ENCODE results near the gene DUSP15.
A peak's percentile ranks its signal among the peaks of the same experiment; 100 is the strongest.

Gene DUSP15

DNA sequence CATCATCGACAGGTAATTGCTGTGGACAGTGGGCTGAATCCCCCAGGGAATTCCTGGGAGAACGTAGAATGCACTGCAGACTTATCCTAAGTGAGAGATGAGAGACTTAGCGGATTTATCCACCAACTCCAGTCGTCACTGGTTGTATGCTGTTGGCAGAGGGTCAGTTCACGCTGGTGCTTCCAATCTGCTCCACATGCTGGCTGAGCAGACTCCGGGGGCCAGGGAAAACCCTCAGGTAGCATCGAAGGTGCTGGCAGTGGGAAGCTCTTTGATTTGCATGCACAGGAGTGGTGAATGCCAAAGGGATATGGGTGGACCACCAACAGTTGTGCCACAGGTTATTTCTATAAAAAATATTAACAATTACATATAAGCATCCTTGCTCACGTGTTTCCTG lies 20.3 kb upstream of the DUSP15 start:
- ATAC-seq: no peak

DNA sequence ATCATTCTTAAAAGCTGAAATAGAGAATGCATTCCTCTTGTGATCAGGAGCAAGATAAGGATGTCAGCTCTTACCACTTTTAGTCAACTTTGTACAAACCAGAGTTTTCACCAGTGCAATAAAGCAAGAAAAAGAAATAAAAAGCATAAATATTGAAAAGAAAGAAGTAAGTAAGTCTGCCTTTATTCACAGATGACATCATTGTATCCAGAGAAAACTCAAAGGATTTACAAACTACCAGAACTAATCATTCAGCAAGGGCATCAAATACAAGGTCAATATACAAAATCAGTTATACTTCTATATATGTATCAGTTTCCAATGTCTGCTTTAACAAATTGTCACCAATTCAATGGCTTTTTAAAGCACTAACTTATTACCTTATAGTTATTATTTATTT lies 13.5 kb upstream of the DUSP15 start:
- ATAC-seq: no peak

DNA sequence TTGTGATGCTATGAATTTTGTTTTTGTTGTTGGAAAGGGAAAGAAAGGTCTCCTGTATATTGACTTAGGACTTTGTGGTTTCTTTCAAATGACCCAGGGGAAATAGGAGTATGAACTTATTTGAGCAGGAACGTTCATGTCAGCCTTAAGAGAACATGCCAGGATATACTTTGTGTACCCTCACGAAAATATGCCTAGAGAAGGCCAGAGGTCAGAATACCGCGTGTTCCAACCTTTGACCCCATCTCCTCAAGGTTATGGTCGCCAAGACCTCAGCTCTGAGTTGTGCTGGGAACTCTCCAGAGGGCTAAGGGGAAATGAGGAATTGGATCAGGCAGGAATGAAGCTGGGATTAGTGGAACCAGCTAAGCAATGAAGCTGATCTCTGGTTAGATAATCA lies 11.6 kb upstream of the DUSP15 start:
- no peak for ATAC-seq

DNA sequence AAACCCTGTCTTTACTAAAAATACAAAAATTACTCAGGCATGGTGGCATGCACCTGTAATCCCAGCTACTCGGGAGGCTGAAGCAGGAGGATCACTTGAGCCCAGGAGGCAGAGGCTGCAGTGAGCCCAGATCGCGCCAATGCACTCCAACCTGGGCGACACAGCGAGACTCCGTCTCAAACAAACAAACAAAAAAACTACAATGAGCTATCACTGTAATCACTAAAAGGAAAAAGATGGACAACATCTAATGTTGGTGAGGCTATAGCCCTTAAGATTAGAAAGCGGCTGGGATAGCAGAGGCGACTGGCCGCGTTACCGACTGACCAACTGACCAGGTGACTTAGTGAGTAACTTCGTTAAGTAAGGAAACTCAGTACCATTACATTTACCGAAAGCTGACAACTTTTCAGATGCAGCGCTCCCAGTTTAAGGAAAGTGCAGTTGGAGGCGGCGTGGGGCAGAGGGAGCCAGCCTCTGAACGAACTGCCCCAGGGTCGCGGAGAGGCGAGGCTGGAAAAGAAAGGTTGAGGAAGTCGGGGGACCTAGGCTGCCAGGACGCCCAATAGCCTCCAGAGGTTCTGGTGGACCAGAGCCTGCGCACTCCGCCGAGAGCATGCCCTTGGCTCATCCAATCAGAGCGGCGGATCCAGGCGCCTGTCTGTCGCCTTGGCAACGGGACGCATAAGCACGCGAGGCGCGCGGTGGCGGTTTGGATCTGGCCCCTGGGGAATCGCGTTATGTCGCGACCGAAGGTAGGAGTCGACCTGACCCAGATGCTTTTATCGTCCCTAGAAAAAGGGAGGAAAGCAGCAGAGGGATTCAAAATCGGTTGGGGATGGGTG lies 9.0 kb upstream of the DUSP15 start:
- ATAC-seq: peak; percentile 88 to 94

DNA sequence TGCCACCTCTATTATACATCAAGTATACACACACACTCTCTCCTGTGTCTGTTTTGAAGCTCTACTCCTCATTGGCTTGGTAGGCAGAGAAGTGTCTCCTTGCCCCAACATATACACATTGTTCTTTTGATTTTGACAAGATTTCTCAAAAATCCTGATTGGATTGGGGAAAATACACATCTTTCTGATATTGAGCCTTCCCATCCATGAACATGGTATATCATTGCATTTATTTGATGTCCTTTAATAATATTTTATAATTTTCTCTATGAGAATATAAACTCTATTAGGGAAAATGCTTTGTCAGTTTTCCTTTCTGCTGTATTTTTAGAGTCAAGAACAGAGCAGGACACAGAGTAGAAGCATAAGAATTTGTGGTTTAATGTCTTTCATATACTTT lies 7.4 kb upstream of the DUSP15 start:
- ATAC-seq: no peak

DNA sequence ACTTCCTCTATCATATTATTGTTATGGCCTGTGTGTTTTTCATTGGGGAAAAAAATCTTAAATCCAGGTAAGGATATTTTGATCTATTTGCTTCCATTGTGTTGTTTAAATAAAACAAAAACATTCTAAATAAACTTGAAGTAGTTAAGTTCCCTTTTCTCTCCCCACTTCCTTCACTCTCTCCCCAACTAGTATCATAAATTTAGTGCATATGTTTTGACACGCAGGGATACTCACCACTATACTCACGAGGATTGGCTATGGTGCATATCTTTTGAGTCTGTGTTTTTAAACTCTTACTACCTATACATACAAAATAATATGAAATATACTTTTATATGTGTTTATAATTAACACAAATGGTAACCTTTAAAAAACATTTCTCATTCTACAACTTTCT lies 5.3 kb upstream of the DUSP15 start:
- no peak for ATAC-seq

DNA sequence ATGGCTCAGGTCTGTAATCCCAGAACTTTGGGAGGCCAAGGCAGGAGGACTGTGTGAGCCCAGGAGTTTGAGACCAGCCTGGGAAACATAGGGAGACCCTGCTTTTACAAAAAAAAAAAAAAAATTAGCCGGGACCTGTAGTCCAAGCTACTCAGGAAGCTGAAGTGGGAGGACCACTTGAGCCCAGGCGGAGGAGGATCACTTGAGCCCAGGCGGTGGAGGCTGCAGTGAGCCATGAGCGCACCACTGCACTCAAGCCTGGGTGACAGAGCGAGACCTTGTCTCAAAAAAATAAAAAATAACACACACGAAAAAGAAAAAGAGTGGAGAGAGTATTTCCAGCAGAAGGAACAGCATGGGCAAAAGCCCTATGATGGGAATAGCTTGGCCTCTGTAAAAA lies 2.1 kb upstream of the DUSP15 start:
- ATAC-seq: no peak

DNA sequence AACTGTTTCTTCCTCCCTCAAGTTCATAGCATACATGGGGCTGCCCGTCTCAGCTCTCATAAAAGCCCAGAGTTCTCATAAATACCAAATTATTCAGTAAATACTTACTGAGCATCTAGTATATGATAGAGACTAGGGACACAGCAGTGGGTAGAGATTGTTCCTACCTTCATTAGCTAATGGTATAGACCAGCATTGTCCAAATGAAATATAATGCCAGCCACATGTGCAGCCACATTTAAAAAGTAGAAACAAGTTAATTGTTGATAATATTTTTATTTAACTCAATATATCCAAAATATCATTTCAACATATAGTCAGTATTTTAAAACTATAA lies 1.3 kb upstream of the DUSP15 start:
- no peak for ATAC-seq

DNA sequence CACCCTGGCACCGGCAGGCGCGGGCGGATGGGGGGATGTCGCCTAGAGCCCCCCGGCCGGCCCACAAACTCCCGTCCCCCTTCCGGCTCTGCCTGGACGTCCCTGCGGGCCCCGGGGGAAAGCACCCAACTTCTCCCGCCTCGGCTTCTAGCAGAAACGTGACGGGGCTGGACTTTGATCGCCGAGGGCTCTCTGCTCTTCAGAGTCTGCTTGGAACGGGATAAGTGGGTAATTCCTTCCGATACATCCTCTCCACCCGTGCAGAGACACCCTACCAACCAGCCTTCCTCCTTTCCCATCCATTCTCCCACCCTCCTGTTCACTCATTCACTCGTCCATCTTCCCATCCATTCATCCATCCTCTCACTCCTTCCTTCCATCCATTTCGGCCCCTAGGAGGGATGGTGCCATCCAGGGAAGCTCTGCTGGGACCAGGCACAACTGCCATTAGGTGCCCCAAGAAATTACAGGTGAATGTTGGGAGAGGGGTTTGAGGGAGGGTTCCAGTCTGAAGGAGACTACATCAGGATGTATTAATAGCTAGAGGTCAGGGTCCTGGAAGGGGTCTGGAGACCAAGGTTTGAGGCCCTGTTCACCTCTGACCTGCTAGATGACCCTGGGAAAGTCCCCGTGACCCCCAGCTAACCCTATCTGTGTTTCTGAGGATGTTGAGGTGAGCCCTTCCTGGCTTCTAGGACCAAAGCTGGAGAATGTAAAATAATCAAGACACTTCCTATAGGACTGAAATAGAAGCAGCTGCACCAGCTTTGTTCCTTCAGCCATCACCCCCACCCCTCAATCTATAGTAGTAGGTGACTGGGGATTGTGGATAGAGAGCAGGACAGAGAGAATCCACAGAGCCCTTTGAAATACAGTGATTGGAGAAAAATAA lies 645 bp upstream of the DUSP15 start:
- ATAC-seq: no peak

DNA sequence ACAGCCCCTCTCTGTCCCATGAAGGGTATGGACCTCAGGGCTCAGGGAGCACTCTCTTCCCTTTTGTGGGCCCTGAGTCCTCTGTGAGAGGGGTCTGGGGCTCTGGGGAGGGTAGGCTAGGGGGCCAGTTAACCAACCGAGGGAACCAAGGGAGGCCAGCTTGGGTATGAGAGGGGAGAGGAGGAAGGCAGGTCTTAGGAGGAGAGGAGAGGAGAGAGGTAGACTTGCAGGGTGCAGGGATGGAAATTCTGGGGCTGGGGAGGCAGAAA lies 720 bp downstream of the DUSP15 start:
- ATAC-seq: no peak

DNA sequence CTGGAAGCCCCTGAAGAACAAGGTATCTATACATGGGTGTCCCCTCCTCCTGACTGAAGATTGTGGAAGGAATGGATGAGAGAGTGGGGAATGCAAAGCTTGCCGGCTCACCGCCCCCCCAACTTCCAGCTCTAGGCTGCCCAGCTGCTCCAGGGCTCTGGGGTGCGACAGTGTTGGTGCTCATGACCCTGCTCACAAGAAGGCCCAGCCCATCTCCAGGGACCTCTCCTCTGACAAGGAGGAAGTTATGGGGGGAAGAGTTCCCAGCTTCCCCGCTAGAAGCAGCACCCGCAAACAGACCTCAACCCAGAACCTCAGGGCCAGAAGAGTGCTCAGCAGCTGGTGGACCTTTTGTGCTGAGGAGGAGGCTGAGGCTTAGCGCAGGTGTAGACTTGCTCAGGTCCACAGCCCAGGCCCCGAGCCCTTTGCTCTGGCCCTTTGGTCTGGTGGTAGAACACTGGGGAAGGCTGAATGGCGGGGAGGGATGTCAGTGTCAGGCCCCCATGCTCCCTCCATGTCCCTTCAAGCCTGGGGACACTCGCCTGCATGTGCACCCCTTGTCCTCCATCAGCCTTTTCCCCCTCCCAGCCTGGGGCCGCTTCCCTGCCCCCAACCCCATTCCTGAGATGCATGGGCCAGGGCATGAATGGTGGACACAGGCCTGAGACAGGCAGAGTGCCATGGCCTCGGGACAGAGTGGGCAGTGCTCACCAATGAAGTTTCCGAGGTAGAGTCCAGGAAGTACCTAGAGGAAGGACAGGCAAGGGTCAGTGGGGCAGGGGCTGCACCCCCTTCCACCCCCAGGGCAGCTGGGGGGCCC lies 1.3 kb downstream of the DUSP15 start:
- no peak for ATAC-seq

DNA sequence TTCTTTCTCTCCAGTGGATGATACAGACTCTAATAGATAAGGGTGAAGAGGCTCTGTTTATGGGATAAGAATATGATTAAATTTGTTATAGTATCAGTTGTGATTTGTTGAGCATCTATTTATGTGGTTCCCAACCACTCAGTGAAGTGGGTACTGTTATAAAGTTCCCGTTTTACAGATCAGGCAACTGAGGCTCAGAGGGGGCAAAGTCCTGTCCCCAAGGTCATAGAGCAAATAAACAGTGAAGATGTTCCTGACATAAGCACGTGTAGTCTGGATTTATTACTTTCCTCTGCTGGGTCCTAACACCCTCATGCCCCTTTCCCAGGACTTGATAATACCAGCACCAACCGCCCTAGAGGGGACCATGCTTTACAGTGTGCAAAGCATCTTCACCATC lies 4.1 kb downstream of the DUSP15 start:
- ATAC-seq: no peak

DNA sequence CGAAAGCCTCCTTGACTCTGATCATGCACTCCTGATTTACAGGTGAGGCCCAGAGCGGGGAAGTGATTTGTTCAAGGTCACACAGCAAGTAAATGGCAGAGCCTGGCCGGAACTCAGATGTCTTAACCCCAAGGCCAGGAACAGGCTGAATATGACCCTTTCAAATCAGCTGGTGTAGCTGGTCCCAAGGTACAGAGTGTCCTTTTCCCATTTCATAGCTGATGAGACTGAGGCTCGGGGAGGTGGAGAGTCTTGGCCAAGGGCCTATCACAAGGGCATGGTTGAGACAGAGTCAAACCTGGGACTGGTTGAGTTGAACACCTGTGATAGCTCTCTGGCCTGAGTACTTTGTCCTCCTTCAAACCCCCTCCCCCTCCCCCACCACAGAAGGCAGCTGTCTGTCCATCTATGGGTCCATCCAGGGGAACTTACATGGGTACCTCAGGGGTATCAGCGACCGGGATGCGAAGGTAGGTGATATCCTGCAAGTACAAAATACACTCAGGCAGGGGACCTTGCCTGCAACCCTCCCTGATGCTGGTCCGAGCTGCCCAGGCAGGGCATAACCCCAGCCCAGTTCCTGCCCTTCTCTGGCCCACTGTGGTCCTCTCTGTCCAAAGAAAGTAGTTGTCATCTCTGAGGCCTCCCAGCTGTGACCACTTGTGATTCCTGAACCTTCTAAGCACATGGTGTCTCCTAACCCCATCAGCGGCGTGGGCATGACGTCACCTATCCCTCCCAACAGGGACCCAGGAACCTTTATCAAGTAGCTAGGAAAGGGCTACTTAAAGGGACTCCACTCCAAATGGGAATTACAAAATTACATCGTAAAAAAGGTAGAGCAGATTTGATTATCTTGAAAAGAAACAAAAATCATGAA lies 5.6 kb downstream of the DUSP15 start:
- ATAC-seq: no peak

DNA sequence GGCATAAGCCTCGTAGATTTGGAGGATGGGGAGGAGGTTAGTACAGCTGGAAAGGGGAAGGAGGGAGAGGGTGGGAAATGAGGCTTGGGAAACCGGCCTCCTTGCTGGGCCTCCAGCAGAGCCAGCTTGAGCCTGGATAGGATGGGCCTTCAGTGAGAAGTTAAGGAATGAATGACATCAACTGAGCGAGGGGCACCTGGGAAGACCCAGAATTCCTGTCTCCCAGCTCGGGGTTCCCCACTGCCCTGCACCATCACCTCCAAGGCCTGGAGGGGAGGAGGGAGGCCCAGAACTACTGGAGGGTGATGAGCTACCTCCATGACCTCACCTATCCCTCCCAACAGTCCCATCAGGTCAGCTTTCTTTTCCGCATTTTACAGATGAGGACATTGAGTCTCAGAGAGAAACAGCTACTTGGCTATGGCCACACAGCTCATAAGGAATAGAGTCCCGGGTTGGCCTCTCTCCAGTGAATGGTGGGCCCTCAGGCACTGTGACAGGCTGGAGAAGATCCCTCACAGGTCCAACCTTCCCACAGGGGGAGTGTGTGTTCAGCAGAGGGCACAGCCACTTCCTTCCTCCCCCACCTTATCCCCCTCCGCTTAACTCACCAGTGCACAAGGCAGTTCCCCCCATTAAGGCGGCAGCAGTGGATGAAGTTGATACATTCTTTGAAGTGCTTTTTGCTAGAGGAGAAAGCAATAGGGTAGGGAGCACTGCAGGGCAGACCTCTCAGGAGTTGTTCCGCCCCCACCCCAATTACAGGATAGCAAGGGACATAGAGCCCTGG lies 6.8 kb downstream of the DUSP15 start:
- ATAC-seq: no peak

DNA sequence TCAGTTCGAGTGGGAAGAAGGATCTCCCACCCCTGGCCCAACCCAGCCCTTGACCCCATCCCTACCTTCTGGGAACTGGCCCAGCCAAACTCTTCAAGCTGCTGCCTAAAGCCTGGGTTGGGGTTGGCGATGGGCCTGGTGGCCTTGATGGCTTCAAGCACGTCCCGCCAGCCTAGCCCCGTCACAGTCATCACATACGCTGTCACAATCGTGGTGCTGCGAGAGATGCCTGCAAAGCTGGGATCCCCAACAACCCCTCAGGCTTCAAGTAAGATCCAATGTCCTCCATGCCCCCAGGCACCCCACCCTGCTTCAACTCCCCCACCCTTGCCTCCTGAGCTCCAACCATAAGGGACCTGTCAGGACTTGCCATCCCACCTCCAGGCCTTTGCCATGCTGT lies 7.8 kb downstream of the DUSP15 start:
- no peak for ATAC-seq

DNA sequence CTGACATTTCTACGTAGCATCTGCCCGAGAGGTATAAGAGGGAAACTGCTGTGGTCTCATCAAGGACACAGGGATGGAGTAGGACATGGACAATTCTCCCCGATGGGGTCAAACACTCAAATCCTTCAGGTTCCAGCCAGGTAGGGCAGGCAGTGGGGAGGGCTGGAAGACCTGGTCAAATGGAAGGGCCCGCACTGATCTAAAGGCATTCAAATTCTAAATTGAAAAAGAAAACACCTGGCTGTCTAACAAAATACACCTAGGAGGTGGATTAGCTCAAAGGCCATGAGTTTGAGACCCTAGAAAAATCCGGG lies 8.2 kb downstream of the DUSP15 start:
- no peak for ATAC-seq

DNA sequence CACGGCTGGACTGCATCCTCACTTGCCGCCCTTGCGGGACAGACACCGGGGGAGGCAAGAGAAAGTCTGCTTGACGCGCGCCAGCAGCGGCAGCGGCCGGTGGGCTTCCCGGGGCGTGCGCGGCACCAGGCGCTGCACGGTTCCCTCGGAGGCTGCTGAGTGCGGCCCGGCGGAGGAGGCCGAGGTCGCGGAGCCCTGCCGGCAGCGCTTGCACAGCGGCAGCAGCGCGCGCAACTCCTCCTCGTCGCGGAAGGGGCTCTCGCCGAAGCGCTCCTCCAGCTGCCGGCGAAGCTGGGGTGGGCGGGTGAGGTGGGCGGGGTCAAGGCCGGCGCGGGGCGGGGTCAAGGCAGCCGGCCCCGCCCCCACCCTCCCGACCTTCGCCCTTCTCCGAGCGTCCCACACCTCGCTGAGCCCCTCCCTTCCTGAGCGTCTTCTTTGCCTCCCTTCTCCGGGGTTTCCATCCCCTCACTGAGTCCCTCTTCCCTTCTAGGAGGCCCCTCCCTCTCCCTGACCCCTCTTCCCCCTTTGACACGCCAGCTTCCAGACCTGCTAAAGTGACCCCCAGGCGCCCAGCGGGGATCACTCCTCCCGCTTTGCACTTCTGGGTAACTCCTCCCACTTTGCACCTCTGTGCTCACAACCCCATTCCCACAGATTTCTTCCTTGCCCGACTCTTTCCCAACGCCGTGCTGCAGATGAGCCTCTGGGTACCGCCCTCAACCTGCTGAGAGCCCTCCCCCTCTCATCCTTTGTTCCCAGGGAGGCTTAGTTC lies 8.8 kb downstream of the DUSP15 start:
- peak; percentile 66 to 75 for ATAC-seq

DNA sequence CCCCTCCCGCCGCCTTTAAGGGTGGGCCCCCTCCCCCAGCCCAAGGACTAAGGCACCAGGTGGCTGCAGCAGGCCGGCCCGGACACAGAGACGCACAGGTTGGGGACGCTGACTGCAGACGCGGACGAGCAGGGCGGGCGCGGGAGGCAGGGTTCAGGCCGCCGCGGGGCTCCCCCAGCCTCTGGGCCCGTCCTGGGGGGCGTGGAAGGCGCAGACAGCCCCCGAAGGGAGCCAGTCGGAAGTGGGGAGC lies 9.3 kb downstream of the DUSP15 start:
- ATAC-seq: peak in 1 of 2 donors; percentile 27

DNA sequence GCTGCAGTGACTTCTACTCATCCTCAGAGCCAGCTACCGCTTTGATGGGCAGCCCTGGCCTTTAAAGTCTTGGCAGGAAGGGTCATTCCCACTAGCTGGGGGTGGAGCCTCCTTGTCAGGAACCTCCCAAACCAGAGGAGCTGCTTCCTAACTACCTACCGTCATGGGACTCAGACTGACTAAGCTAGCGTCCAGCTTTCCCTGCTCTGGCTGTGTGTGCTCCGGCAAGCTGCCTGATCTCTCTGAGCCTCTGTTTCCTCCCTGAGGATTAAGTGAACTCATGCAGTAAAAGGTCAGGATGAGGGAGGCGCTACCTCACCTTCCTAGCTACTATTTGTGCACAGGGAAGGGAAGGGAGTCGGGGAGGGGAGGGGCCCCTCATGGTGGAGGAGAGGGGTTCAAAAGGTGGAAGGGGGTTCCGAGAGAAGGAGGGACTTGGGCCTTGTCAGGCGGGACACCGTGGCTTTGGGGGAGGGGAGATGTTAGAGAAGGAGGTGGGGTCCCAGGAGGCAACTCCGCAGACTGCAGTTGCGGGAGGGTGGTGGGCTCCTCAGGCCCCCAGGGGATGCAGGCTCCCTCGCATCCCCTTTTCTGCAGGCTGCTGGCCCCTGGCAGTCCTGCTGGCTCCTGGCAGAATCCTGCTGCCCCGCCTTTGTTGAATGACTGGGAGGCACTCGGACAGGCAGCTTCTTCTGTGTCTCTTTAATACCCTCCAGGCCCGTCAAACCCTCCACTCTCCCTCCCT lies 9.8 kb downstream of the DUSP15 start:
- ATAC-seq: no peak

DNA sequence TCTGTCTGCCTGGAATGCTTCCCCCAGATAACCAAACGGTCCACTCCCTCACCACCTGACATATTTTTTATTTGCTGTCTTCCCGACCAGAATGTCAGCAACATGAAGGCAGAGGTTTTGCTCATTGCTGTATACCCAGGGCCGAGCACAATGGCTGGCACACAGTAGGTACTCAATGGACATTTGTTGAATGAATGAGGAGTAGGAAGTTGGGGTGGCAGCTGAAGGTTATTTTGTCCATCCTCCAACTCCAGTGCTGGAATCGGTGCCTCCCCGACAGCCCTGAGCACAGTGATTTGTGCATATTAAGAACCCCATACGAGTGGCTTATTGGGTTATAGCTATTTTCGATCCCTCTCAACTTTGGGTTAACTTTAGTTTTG lies 10.3 kb downstream of the DUSP15 start:
- no peak for ATAC-seq

Measured in activated CD4-positive, CD25-positive, alpha-beta regulatory T cell treated with anti-CD3 and anti-CD28 coated beads, Interleukin-2, amount 50 U/mL, for 24 hours (primary cell).